RPMI7951 (cell line): ENCODE data around the gene SNTB2. TPM values are rescaled to one million over a fixed set of nuclear protein-coding genes. Genes with fewer than 3 reads are reported as not detected.
A peak's percentile ranks its signal among the peaks of the same experiment; 100 is the strongest.

Experiments used
- DNase-seq: peaks from one replicate; pipeline ENCODE4 v3.0.0-alpha.2; 2012; ENCODE audit warnings: low read depth
- total RNA-seq: library from RNA; depleted of rRNA; stranded (reverse); fragments of >200 nt; shearing (Covaris generic); gene quantifications from 2 replicates; pipeline ENCODE4 v1.2.3, GENCODE V29; 2014

SNTB2 gene
- total RNA-seq, 1 experiment from 2014 or later: 26.2 TPM

DNA sequence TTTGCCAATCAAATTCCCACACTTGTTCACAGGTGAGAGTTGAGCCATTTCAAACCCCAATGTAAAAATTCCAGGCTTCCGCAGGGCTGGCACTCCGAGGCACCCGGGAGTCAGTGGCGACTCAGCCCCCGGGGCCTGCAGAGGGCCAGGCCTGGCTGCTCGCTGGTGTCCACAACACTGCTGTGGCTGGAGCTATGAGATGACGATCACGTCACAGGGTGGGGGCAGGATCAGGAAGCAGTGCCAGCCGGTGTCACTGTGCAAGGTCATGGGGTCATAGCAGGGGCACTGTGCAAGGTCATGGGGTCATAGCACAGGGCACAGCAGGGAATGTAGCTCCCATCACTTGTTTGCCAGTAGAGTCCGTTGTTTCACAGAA is 131.9 kb downstream of the SNTB2 start:
- no peak for DNase-seq

- no peak for DNase-seq
These were observed 132.4 kb downstream of the SNTB2 start for GRCh38 chr16:69319381-69319780.

GRCh38 chr16:69319826-69320739 is 133.1 kb downstream of the SNTB2 start:
- DNase-seq: no peak

- no peak for DNase-seq
These were observed 133.7 kb downstream of the SNTB2 start for GRCh38 chr16:69320740-69321073.

- DNase-seq: no peak
These were observed 134.1 kb downstream of the SNTB2 start for GRCh38 chr16:69321080-69321479.

- DNase-seq: no peak
These were observed 135.4 kb downstream of the SNTB2 start for GRCh38 chr16:69322343-69322742.

GRCh38 chr16:69323415-69323814 is 136.5 kb downstream of the SNTB2 start:
- DNase-seq: no peak

GRCh38 chr16:69324013-69324531 is 137.1 kb downstream of the SNTB2 start:
- DNase-seq: peak; percentile 40

DNA sequence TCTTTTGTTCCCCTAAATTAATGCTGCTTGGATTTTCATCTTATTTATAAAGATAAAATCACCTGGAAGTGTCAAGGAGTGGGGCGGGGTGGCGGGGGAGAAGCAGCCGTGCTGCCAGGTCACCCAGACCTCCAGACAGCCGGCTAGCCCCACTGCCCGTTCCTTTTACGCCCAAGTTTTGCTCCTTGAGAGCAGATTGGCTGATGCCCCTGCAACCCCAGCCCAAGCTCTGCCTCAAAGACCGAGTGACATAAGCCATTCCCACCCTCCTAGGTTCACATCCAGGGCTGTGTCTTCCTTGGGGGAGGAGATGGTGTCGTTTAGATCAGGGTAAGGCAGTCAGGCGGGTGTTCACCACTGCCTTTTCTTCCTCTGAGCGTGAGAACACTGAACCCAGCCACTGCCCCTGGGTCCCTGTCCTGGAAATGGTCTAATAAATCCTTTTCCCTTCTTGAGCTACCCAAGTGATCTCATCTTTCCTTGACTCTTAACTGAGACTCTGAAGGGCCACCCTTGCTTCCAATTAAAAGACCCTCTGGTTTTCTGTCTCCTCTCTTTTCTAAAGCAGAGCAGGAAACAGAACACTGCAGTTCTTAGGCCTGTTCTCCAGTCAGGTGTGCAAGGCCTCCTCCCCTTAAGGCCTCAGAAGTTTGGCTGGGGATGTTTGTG is 137.8 kb downstream of the SNTB2 start:
- no peak for DNase-seq

DNA sequence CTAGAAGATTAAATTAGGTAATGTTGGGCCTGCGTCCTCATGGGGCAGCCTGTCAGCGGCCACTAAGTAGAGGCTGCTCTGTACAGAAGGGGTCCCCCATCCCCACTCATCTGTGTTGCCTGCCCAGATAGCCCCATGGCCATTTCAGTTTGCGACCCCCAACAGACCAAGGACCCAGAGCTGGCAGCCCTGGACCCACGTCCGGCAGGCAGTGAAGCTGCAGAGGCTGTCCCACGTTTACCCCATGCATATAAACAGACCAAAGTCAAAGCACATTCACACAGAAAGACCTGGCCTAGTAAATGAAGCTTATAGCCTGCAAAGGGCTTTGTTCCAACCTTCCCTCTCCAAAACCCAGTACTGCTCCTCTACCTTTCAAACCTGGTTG is 138.8 kb downstream of the SNTB2 start:
- no peak for DNase-seq

GRCh38 chr16:69326172-69326873 is 139.4 kb downstream of the SNTB2 start:
- DNase-seq: no peak

DNA sequence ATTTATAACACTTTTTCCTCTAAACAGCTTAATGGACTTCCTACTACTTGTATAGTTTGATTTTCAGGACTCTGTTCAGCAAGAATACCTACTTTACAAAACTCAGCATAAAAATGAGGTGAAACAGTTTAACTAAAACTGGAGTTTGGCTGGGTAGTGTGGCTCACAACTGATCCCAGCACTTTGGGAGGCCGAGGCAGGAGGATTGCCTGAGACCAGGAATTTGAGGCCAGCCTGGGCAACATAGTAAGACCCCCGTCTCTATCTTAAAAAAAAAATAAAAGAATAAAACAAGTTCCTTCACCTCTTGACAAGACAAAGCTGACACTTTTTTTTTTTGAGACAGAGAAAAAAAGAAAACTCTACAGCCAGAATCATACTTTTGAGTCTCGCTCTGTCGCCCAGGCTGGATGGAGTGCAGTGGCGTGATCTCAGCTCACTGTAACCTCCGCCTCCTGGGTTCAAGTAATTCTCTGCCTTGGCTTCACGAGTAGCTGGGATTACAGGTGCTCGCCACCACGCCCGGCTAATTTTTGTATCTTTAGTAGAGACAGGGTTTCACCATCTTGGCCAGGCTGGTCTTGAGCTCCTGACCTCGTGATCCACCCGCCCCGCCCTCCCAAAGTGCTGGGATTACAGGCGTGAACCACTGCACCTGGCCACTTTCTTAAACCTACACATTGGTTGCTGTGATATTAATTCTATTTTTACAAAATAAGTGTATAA is 140.8 kb downstream of the SNTB2 start:
- no peak for DNase-seq

DNA sequence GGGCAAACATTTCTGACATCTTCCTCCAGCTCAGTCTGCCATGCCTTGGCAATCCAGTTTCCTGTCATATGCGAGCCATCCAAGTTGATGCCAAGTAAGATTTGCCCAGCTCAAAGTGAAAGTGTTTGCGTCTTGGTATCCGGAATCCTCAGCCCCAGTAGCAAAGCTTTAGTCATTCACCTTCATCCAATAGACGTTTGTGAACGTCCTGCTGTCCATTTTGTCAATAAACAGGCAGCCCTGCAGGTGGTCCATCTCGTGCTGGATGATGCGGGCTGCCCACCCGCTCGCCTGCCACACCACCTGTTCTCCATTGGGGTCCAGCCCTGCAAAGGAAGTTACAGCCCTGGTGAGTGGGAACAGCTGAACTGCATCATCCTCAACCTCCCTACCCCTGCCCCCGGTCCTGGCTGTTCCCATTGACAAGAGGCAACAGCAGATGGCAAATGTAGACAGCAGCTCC is 141.9 kb downstream of the SNTB2 start:
- DNase-seq: peak; percentile 75

DNA sequence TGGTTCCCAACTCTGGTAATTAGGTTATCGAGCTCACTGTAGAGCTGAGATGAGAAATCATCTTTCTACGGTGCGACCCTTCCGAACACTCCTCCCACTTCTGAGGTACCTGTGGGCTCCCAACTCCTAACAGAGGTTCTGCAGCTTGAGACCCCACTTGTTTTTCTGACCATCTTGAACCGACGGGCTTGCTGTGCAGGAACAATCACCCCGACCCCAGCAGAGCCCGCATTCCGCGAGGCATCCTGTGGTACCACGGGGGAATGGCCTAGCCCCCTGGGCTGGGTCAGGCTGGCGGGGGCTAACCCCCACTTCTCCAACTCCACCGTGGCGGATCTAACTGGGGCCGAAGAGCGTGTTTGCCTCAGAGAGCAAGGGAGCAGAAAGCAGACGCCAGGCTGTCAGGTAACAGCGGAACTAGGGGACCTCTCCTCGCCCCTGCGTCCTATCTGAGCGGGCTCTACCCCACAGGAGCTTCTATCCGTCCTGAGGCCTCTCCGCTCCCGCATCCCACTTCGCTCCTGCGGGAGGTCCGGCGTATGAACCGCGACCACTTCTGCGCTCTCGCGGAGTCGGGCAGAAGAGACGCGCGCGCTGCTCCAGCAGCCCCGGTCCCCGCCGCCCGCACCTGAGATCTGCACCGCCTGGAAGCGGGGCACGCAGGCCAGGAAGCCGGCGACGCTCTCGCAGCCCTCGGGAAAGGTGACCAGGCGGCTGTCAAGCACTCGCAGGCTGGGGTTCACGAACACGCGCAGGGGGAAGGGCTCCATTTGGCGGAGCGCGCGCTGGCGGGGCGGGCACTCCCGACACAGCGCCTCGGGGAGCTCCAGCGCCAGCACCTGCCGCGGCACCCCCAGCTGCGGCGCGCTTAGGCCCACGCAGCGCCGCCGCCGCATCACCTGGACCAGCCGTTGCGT is 142.7 kb downstream of the SNTB2 start:
- peak; percentile 27 for DNase-seq

DNA sequence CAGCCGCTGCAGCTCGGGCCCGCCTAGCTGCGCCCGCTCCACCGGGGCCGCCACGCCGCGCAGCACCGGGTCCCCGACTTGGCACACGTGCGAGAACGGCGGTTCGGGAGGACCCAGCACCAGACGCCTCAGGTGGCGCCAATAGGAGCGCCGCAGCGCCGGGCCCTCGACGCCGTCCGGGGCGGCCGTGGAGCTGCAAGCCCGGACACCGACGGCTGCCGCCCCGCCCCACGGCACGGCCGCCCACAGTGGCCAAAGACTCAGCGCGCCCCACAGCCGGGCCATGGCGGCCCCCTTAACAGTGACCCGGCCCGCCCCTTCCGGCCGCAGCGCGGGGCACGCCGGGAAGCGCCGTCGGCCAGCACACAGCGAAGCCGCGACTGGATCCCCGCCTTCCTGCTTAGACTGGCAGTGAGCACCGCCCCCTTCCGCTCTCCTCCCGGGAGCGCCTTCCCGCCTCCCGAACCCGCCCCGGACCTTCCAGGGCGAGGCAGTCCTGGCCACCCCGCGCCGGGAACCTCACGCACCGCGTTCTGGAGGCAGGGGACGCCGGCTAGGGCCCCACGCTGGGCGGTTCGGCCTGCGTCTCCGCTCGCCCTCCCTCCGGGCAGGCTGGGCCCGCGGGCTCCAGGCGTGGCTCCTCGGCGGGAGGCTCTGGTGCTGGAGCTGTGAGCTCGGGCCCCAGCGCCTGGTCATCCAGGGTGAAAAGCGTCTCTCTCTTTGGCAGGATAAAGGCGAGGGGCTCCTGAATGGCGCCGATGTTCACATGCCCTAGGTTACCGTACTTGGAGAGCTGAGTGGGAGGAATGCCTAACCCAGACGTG is 143.5 kb downstream of the SNTB2 start, which contains the start of gene PDF:
Gene PDF, minus strand, starts transcription at position 303 of the 824 bp plus-strand sequence. Its CDS starts 18 bp downstream, at position 285.
- DNase-seq: peak; percentile 94

- no peak for DNase-seq
These were observed 147.7 kb downstream of the SNTB2 start for GRCh38 chr16:69334696-69335095.

- no peak for DNase-seq
These were observed 151.8 kb downstream of the SNTB2 start for GRCh38 chr16:69338557-69339288.

- peak; percentile 98 for DNase-seq
These were observed 152.5 kb downstream of the SNTB2 start, which contains the start of the genes COG8 and NIP7 for GRCh38 chr16:69339289-69340094. COG8 (minus strand) TSS chr16:69339564; CDS start chr16:69339552, 12 bp downstream. NIP7 (plus strand) TSS chr16:69339772; CDS start chr16:69339830, 58 bp downstream.
